Cardiac muscle cell (in vitro differentiated cells and primary cell): ENCODE measurements around the gene CPEB1. TPM values are rescaled to one million over a fixed set of nuclear protein-coding genes. Genes with fewer than 3 reads are reported as not detected.

Experiments used
- DNase-seq, 2 donors: peaks; one replicate each; pipeline versions ENCODE4 v3.0.0 to v3.0.0-alpha.2; 2010 to 2017; ENCODE audit warnings: low read depth in 1 of 2, low spot score in 1 of 2
- H3K27ac ChIP-seq: fragments of 200-600 bp; sonication (generic); 2 replicates; pipeline ENCODE4 v1.5.1; 2016
- H3K27me3 ChIP-seq: fragments of 200-600 bp; sonication (generic); 2 replicates; pipeline ENCODE4 v1.6.0; 2016; ENCODE audit warnings: control low read depth
- H3K36me3 ChIP-seq: fragments of 200-600 bp; sonication (generic); 2 replicates; pipeline ENCODE4 v1.5.1; 2016; ENCODE audit warnings: control low read depth
- H3K4me1 ChIP-seq: fragments of 200-600 bp; sonication (generic); 2 replicates; pipeline ENCODE4 v1.8.1; 2017; ENCODE audit warnings: low read depth, mild to moderate bottlenecking, mixed run types
- H3K4me3 ChIP-seq: fragments of 200-600 bp; sonication (generic); 2 replicates; pipeline ENCODE4 v1.5.1; 2016; ENCODE audit warnings: mild to moderate bottlenecking
- H3K9me3 ChIP-seq: fragments of 200-600 bp; sonication (generic); 2 replicates; pipeline ENCODE4 v1.5.1; 2017; ENCODE audit warnings: low read depth, mild to moderate bottlenecking, control low read depth
- polyA plus RNA-seq: library from polyadenylated mRNA; unstranded; fragments of >200 nt; fragmentation: Nextera tagmentation; extraction: Ambion mirVana; gene quantifications from 2 replicates; pipeline ENCODE4 v1.2.1, GENCODE V29; 2016
- total RNA-seq: library from RNA; depleted of rRNA; stranded (reverse); fragments of >200 nt; gene quantifications from 2 replicates; pipeline ENCODE4 v1.2.3, GENCODE V29; 2016
- TF ChIP-seq, protein P1 (sequence below): IDR thresholded peaks from 2 replicates; pipeline ENCODE4 v1.5.1; 2012; ENCODE audit warnings: low read depth, mild to moderate bottlenecking, low read length

CPEB1 gene
- total and polyA plus RNA-seq, 2 experiments from 2014 or later = 1.9 to 2.3 TPM

DNA sequence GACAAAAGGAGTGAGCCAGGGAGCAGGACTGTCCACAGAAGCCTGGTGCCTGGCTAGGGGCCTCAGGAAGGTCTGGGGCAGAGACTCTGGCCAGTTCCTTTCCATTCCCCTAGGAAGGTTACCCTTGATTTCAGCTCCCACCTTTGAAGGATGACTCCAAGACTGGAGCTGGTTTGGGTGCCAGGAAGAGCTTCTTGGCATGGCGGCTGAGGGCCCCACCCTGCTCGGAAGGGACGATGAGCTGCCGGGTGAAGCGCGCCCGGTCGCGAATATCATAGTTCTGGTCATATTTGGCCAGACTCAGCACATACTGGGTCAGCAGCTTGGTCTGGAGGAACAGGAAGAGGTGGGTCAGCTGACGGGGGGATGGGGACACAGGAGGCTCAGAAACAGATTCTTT is 19.4 kb upstream of the CPEB1 start:
- no peak for DNase-seq
- TF ChIP-seq, protein P1, sequence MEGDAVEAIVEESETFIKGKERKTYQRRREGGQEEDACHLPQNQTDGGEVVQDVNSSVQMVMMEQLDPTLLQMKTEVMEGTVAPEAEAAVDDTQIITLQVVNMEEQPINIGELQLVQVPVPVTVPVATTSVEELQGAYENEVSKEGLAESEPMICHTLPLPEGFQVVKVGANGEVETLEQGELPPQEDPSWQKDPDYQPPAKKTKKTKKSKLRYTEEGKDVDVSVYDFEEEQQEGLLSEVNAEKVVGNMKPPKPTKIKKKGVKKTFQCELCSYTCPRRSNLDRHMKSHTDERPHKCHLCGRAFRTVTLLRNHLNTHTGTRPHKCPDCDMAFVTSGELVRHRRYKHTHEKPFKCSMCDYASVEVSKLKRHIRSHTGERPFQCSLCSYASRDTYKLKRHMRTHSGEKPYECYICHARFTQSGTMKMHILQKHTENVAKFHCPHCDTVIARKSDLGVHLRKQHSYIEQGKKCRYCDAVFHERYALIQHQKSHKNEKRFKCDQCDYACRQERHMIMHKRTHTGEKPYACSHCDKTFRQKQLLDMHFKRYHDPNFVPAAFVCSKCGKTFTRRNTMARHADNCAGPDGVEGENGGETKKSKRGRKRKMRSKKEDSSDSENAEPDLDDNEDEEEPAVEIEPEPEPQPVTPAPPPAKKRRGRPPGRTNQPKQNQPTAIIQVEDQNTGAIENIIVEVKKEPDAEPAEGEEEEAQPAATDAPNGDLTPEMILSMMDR = no peak
- H3K4me3 ChIP-seq = no peak overlapping the region
- H3K27me3 ChIP-seq = no peaks in the 10 kb centered on the region
- no peaks in the 10 kb centered on the region for H3K36me3 ChIP-seq
- no peak overlapping the region for H3K27ac ChIP-seq
- H3K9me3 ChIP-seq = no peaks in the 10 kb centered on the region
- no peaks in the 10 kb centered on the region for H3K4me1 ChIP-seq

DNA sequence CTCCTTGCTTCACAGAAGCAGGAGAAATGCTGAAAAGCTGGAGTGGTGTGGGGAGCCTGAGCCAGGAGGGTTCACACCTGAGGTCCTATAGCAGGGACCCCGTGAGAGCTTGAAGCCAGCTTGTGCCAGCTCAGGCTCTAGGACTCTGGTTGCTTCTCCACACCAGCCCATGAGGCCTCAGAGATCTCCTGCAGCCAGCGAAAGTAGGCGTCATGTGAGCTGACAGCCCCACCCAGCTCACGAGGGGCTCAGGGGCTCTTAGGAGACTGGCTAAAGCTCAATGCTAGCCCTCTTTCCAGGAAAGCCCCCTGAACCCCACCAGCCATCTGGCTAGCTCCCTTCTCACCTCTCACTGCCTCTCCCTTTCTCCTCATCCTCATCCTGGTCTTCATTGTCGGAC is 16.9 kb upstream of the CPEB1 start:
- Histone ChIP-seq H3K27me3 (no peaks in the 10 kb centered on the region), H3K36me3 (no peaks in the 10 kb centered on the region), H3K9me3 (no peaks in the 10 kb centered on the region), H3K4me1 (no peaks in the 10 kb centered on the region), H3K27ac (no peak overlapping the region), H3K4me3 (no peak overlapping the region)
- no peak for DNase-seq
- TF ChIP-seq, protein P1 = no peak

DNA sequence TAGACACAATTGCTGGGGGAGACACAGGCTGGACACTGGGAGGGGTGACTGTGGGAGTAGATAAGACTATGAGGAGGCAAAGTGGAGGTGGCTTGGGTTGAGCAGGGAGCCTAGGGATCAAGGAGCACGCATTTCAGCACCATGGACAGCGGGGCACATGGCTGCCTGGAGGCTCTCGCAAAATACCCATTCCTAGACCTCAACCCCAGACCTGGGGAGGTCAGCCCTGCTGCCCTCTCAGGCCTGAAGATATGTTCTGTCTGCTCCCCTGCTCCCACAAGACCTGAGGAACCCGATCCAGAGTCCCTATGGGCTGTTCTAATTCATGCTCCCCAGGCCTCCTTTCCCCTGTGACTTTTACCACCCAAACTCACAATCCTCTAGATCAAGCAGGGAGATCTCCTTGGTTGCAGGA is 16.0 kb upstream of the CPEB1 start:
- peak; percentile 67 to 90 for DNase-seq
- Histone ChIP-seq H3K9me3 (no peaks in the 10 kb centered on the region), H3K36me3 (no peaks in the 10 kb centered on the region), H3K4me1 (no peaks in the 10 kb centered on the region), H3K4me3 (no peak overlapping the region), H3K27me3 (no peaks in the 10 kb centered on the region), H3K27ac (no peak overlapping the region)
- TF ChIP-seq, protein P1 = no peak

DNA sequence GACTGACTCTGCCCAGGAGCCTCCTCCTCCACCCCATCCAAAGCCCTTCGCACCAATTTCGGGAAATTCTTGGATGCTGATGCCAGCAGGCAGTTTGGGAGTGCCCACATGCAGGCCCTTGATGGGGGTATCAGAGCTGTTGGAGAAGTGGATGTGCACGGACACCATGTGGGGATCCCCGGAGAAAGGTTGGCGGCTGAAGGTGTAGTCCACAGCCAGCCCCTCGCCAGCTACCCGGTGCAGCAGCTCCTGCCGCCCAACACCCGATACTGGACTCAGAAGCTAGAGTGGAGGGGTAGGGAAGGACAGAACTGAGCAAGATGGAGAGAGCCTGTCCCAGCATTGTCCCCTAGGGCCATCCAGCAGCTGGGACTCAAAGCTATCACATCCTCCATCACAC is 15.5 kb upstream of the CPEB1 start:
- TF ChIP-seq, protein P1 = no peak
- Histone ChIP-seq H3K4me3 (no peak overlapping the region), H3K4me1 (no peaks in the 10 kb centered on the region), H3K9me3 (no peaks in the 10 kb centered on the region), H3K27me3 (no peaks in the 10 kb centered on the region), H3K27ac (no peak overlapping the region), H3K36me3 (no peaks in the 10 kb centered on the region)
- DNase-seq = no peak

DNA sequence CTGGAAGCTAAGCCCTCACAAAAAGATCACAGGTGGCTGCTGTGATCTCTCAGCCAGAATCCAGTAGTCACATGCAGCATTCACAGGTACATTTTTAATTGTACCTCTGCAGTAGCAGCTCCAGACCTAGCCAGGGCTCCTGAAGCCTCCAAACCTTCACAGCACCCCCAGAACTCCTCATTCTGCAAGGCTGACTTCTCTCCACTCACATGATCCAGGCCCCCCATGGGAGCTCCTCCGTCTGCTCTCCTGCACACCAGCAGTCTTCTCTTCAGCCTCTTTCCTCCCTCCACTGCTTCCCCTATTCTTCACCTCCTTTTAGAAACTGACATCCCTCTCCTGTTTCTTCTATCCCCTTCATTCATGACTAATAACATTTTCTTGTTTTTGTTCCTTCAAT is 13.2 kb upstream of the CPEB1 start:
- H3K4me3 ChIP-seq = no peak overlapping the region
- H3K9me3 ChIP-seq = no peaks in the 10 kb centered on the region
- TF ChIP-seq, protein P1 = no peak
- no peaks in the 10 kb centered on the region for H3K36me3 ChIP-seq
- peaks cover 6% of the 10 kb centered on the region for H3K27me3 ChIP-seq
- no peaks in the 10 kb centered on the region for H3K4me1 ChIP-seq
- DNase-seq = no peak
- H3K27ac ChIP-seq = no peak overlapping the region
